Activated naive CD8-positive, alpha-beta T cell treated with anti-CD3 and anti-CD28 coated beads, Interleukin-2, amount 50 U/mL, for 16 hours (primary cell): ENCODE data around the gene NCKAP5.
"Not testable (repeated sequence)": the region's sequence is repeated elsewhere in the genome, so short reads cannot be mapped to it uniquely, and the experiment has no call there.

Experiments used
- DNase-seq: peaks from one replicate; pipeline ENCODE4 v3.0.0-alpha.2; 2020; ENCODE audit warnings: low read depth, low spot score

The NCKAP5 gene

GRCh38 chr2:133497270-133497893 lies 70.9 kb downstream of the NCKAP5 start:
- no peak for DNase-seq

DNA sequence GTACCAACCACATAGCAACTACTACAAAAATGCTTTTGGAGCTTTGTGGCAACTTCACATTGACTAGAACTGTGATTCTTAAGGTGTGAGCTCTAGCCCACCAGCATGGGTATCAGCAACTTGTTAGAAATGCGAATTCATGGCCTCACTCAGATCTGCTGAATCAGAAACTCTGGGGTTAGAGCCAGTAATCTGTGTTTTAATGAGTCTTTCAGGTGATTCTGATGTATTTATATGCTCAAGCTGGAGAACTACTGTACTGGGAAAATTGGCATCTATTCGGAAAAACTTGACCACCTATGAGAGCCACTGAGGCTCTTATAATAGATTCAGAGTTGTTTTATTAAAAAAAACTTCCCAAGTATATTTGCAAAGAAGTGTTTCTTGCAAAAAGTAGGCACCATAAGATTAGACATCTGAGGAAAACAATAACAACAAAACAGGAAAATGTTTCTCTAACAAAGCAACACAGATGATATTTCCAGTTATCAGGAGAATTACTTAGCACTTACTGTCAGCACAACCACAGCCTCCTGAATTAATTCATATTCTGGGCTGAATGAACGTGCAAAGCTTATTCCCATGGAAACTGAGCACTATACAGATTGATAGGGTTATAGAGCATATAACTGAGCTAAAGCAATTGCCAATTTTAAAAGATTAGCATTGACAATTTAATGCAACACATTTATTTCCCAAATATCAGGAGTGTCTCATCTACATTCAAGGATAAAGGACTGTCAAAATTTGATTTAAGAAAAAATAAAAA lies 71.6 kb downstream of the NCKAP5 start:
- no peak for DNase-seq

GRCh38 chr2:133495226-133495625 lies 73.0 kb downstream of the NCKAP5 start:
- DNase-seq, result no peak

- DNase-seq, result no peak
Measured at GRCh38 chr2:133492719-133493380, 75.4 kb downstream of the NCKAP5 start.

- no peak for DNase-seq
Measured at GRCh38 chr2:133490411-133490980, 77.8 kb downstream of the NCKAP5 start.

DNA sequence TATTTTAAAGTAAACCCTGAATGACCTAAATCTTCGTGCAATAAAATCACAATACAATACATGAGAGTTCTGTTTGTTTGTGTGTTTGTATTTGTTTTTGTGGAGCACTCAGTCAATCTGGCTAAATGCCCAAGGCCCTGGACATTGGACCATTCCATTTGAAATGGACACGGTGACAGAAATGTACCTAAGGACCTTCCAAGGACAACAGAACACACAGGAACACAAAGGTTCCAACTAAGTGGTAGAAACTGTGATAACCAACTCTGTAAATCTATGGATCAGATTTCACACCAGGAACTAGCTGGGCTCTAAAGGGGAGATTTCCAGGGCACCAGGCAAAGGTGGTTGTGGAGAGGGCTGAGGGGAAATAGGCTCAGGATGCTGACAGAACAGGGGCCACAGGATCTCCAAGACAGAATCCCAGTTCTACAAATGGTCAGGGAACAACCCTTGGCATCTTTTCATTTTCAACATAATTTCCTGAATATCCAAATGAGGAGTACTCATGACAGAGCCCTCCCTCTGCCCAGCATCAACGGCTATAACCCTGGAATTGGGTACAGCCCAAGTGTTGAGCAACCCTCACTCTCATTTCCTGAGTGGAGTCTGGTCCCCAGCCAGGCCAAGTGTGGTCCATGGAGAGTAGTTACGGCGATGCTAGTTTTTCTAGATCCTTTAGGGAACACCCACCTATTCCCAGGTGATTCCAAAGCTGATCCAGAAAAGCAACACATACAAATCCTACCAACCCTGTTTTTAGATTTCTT lies 78.4 kb downstream of the NCKAP5 start:
- DNase-seq, result no peak

- DNase-seq, result no peak
Measured at GRCh38 chr2:133489146-133489545, 79.1 kb downstream of the NCKAP5 start.

GRCh38 chr2:133486771-133487191 lies 81.5 kb downstream of the NCKAP5 start:
- no peak for DNase-seq

DNA sequence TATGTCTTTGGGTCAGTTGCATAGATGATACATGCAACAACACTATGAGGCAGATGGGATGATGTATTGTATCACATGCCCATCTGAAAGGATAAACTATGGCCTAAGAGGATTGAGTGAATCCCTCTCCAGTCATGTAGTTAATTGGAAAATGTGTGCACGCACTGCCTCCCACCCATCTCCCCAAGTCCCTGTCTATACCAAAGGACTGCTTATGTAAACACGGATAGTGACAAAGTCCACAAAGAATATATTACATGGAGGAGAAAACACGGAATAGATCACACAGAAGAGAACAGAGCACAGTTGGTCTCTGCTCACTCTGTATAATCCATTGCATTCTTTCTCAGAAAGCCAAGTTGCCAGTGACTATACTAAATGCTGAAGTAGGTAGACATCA lies 82.4 kb downstream of the NCKAP5 start:
- no peak for DNase-seq

GRCh38 chr2:133484784-133485183 lies 83.5 kb downstream of the NCKAP5 start:
- no peak for DNase-seq

DNA sequence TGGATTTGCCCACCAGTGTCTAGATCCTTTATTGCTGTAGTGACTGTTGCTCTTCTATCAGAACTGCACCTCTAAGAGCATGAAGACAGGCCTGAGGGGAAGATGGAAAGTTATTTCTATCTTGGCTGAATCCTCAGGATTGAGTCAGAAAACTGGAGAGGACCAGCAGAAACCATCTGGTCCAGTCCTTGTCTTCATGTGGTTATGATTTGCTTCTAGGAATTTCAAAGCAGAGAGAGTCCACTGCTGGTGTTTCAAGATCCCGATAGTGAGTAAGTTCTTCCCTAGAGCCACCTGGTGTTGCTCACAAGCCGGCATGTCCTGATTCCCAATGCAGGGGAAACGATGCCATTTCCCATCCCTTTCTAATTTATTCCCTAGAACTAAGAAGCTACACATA lies 84.2 kb downstream of the NCKAP5 start:
- no peak for DNase-seq

DNA sequence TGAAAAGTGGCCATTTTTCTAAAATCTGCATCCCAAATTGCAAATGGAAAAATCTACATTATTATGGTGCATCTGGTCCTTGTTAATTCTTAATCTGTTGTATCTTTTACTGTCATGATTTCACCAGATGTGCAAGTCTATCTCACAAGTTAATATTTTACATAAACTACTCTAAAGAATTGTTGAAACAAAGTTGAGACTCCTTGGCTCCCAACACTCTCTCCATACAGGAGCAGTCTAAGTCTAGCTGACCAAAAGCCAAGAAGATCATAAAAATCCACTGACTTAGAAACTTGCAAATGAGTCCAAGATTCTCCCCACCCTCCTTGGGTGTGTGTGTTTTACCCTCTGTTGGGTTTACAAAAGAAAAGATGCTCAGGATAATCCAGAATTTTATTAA lies 85.1 kb downstream of the NCKAP5 start:
- no peak for DNase-seq

- no peak for DNase-seq
Measured at GRCh38 chr2:133480707-133481429, 87.4 kb downstream of the NCKAP5 start.

- DNase-seq, result no peak
Measured at GRCh38 chr2:133477616-133477990, 90.7 kb downstream of the NCKAP5 start.

- DNase-seq, result no peak
Measured at GRCh38 chr2:133476931-133477615, 91.2 kb downstream of the NCKAP5 start.

DNA sequence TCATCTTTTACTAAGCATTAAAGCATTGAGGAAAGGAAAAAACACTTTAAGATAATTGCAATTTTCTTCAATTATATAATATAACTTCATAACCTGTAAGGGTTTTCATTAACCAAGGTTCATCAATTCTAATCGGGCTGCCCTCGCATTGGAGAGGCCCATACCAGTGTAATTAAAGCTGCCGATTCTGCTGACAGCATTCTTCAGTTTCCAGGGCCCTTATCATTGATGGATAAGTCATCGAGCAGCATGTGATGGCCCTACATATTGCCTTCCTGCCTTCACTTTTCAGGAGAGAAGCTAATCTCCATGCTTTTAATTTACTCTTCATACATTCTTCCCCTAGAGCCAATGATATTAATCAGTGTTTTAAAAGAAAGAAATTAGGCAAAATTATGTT lies 92.0 kb downstream of the NCKAP5 start:
- no peak for DNase-seq

DNA sequence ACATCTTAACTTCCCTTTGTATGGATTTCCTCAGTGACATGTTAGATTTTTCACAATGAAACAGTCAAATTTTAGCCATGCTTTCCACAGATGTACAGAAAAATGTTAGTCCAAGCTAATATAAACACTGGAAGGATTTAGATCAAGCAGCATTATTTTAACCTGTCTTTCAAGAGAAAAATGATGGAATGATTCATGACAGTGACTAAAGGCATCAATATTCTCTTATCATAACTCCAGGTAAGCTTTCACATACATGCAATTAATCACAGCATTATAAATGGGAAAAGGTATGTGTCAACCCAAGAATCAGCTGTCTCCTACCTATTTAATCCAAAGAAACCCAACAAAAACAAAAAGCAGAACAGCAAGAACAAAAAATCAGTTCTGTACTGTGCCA lies 92.7 kb downstream of the NCKAP5 start:
- no peak for DNase-seq

DNA sequence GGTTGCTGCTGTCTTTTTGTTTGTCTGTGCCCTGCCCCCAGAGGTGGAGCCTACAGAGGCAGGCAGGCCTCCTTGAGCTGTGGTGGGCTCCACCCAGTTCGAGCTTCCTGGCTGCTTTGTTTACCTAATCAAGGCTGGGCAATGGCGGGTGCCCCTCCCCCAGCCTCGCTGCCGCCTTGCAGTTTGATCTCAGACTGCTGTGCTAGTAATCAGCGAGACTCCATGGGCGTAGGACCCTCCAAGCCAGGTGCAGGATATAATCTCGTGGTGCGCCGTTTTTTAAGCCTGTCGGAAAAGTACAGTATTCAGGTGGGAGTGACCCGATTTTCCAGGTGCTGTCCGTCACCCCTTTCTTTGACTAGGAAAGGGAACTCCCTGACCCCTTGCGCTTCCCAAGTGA lies 97.8 kb downstream of the NCKAP5 start:
- DNase-seq, result not testable (repeated sequence)

DNA sequence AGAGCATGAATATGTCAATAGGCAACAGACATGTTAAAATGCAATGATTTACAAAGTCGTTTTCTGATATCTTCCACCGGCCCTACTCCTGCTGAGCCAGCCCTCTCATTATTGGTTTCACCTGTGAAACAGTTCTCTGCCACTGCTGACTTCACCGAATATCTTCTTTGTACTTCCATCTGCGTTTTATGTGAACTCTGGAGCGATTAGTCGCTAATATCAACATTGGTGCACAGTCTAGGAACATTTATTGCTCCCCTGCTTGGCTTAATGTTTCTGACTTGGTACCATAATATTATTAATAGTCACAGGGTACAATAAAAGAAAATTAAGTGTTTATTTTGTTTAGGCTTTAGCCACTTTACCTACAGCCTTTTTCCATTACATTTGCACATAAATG lies 105.5 kb downstream of the NCKAP5 start:
- DNase-seq, result no peak

- no peak for DNase-seq
Measured at GRCh38 chr2:133461484-133461883, 106.8 kb downstream of the NCKAP5 start.

DNA sequence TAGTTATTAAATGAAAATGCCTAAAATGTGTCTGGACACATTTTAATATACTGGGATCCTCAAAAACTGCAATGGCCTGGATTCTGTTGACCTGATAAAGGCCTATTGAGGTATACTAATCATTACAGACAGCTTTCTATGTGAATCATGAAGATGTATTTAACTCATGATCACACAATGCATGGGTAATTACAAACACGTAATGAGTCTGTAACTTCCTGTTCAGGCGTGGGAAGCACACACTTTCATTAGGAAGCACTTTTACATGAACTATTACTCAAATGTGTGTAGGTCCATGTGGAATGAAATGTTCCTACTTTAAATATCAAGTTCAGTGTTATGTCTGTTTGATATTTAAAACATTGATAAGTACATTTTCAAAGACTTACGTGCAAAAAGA lies 108.7 kb downstream of the NCKAP5 start:
- no peak for DNase-seq
